Subcutaneous adipose tissue (tissue), 4 donors: ENCODE data around the gene CLASP1. TPM values are rescaled to one million over a fixed set of nuclear protein-coding genes. Genes with fewer than 3 reads are reported as not detected.

Experiments
- CTCF ChIP-seq: fragments of 450-650 bp; IDR thresholded peaks from one replicate; pipeline ENCODE4 v1.5.1; 2016; ENCODE audit warnings: low read depth, mild to moderate bottlenecking, control low read depth, antibody characterized with exemption, moderate library complexity
- total RNA-seq, 4 donors: library from RNA; depleted of rRNA; stranded (reverse); fragments of >200 nt; gene quantifications; one replicate each; pipeline ENCODE4 v1.1.0, GENCODE V29; 2016

Gene CLASP1
- total RNA-seq, 4 donors from 2014 or later = 94.0 to 166 (median 112) TPM

- no peak for TF ChIP-seq CTCF
Measured at GRCh38 chr2:121506621-121507020, 142.6 kb downstream of the CLASP1 start.

GRCh38 chr2:121505986-121506586 is 143.2 kb downstream of the CLASP1 start:
- TF ChIP-seq CTCF = no peak

GRCh38 chr2:121505005-121505404 is 144.3 kb downstream of the CLASP1 start:
- no peak for TF ChIP-seq CTCF

- no peak for TF ChIP-seq CTCF
Measured at GRCh38 chr2:121504316-121504715, 144.9 kb downstream of the CLASP1 start.

GRCh38 chr2:121502781-121503180 is 146.5 kb downstream of the CLASP1 start:
- TF ChIP-seq CTCF = no peak

- no peak for TF ChIP-seq CTCF
Measured at GRCh38 chr2:121502246-121502645, 147.0 kb downstream of the CLASP1 start.

GRCh38 chr2:121501554-121501953 is 147.7 kb downstream of the CLASP1 start:
- no peak for TF ChIP-seq CTCF
